Hepatocyte (in vitro differentiated cells): ENCODE results near the gene MEIG1.

Experiments
- EZH2phosphoT487 ChIP-seq: fragments of 200-600 bp; sonication (generic); IDR thresholded peaks from one replicate; pipeline ENCODE4 v1.6.1; 2018; ENCODE audit warnings: antibody characterized with exemption, mild to moderate bottlenecking, low read depth, moderate library complexity; ENCODE audit not compliant: unreplicated experiment, severe bottlenecking
- TF ChIP-seq, protein P1 (sequence below): fragments of 200-600 bp; sonication (generic); IDR thresholded peaks from 2 replicates; pipeline ENCODE4 v1.5.1; 2016; ENCODE audit warnings: antibody characterized with exemption, mild to moderate bottlenecking; ENCODE audit not compliant: poor library complexity

DNA sequence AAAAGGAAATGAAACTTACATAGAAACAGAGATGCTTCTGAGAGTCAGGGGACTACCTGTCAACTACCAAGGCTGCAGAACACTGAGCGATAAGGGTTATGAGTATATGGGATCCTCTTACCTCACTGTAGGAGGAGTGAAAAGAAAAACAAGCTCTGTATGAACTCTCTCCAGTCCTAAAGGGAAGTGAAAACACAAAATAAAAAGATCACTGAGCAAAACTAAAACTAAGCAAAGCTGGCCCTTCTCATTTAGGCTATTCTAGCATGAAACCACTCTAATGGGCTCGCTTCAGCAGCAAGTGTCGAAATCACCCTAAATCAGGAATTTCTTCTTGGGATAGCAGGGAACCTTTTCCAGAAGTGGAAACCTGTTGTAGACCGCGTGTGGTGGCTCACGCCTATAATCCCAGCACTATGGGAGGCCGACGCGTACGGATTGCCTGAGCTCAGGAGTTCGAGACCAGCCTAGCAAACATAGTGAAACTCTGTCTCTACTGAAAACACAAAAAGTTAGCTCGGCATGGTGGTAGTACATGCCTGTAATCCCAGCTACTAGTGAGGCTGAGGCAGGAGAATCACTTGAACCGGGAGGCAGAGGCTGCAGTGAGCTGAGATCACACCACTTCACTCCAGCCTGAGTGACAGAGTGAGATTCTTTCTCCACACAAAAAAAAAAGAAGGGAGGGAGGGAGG is 32.3 kb upstream of the MEIG1 start:
- TF ChIP-seq, protein P1, sequence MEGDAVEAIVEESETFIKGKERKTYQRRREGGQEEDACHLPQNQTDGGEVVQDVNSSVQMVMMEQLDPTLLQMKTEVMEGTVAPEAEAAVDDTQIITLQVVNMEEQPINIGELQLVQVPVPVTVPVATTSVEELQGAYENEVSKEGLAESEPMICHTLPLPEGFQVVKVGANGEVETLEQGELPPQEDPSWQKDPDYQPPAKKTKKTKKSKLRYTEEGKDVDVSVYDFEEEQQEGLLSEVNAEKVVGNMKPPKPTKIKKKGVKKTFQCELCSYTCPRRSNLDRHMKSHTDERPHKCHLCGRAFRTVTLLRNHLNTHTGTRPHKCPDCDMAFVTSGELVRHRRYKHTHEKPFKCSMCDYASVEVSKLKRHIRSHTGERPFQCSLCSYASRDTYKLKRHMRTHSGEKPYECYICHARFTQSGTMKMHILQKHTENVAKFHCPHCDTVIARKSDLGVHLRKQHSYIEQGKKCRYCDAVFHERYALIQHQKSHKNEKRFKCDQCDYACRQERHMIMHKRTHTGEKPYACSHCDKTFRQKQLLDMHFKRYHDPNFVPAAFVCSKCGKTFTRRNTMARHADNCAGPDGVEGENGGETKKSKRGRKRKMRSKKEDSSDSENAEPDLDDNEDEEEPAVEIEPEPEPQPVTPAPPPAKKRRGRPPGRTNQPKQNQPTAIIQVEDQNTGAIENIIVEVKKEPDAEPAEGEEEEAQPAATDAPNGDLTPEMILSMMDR = no peak
- no peak for TF ChIP-seq EZH2phosphoT487
